AG10803 (cell line): ENCODE measurements around the gene MOB1B.

Experiments
- DNase-seq: peaks from one replicate; pipeline ENCODE4 v3.0.0; 2010; ENCODE audit warnings: low read depth
- H3K4me3 ChIP-seq: 2 replicates; pipeline ENCODE4 v1.5.1; 2011; ENCODE audit warnings: mild to moderate bottlenecking, low read length, control low read depth
- TF ChIP-seq, protein P1 (sequence below): conservative IDR thresholded peaks from 2 replicates; pipeline ENCODE4 v1.5.1; 2011; ENCODE audit warnings: mild to moderate bottlenecking, low read length, control low read depth, inconsistent platforms

MOB1B gene

DNA sequence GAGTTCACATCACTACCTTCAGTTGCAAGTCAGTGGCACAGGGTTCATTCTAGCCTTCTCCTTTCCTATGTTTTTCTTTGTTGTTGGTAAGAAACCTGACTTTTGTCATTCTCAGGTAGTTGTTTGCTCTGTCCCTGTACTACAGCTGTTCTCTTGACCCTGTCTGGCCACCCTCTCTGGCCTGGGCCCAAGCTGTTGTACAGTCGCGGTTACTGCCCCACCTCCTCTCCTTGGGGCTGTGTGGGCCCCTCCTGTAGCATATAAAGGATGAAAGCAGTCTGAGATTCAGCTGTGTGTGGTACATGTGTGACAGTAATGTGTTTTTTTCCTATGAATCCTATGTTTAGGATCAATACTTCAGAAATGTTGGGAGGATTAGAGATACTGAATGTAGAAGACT, 12.5 kb downstream of the MOB1B start:
- H3K4me3 ChIP-seq, result no peak overlapping the region
- DNase-seq, result no peak
- TF ChIP-seq, protein P1, sequence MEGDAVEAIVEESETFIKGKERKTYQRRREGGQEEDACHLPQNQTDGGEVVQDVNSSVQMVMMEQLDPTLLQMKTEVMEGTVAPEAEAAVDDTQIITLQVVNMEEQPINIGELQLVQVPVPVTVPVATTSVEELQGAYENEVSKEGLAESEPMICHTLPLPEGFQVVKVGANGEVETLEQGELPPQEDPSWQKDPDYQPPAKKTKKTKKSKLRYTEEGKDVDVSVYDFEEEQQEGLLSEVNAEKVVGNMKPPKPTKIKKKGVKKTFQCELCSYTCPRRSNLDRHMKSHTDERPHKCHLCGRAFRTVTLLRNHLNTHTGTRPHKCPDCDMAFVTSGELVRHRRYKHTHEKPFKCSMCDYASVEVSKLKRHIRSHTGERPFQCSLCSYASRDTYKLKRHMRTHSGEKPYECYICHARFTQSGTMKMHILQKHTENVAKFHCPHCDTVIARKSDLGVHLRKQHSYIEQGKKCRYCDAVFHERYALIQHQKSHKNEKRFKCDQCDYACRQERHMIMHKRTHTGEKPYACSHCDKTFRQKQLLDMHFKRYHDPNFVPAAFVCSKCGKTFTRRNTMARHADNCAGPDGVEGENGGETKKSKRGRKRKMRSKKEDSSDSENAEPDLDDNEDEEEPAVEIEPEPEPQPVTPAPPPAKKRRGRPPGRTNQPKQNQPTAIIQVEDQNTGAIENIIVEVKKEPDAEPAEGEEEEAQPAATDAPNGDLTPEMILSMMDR, result no peak

DNA sequence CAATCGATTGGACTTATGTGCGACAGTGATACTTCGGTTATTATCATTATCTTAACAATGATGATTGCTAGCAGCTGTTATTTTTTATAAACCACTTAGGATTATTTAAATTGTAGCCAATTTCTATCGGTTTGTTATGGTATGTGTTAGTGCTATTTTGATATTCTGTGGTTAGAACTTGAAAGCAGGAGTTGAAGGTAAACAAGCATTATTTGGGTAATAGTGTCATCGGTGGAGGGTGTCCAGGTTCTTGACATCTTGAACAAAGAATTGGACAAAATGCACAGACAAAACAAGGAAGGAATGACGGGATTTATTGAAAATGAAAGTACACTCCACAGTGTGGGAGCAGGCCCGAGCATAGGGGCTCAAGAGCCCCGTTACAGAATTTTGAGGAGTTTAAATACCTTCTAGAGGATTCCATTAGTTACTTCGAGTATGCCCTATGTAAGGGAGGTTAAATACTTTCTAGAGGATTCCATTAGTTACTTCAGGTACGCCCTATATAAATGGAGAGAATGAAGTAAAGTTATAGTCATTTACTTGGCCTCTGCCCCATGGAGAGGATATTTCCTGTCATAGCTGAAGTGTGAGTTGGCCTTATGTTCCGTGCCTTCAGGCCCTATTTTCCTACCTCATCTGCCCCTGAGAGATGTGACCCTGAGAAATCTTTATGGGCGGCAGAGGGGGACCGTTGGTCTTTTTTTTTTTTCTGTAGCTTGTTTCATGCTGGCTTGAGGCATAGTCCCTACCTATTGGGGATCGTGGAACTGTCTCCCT, 13.1 kb downstream of the MOB1B start:
- TF ChIP-seq, protein P1, result no peak
- no peak overlapping the region for H3K4me3 ChIP-seq
- DNase-seq, result peak; percentile 17

DNA sequence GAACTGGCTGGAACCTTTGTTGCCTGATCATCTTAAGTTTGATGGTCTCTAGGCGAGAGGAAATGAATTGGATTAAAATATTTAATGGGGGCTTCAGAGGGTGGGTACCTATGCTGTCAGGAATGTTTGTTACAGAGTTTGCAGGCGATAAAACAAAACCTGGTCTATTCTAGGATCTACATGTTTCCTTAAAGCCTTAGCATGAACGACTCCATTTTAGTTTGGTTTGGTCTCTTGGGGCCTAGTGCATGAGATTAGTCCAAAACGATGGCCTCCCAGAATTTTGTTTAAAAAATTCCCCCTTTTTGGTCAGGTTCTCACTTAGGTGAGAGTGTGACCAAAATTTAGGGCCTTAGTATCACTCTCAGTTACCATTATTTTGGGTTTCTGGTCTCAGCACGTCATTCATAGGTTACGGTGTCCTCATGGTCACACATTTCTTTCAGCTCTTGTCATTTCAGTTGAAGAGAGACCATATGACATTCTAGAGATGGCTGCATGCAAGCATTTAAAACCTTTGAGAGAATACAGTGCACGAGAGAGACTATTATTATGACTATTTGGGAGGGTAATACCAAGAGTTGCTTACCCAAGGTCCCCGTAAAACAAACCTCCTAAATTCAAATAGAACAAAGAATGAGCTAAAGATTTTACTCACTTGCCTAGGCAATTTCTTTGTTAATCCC, 13.8 kb downstream of the MOB1B start:
- no peak for DNase-seq
- no peak overlapping the region for H3K4me3 ChIP-seq
- TF ChIP-seq, protein P1, result no peak

DNA sequence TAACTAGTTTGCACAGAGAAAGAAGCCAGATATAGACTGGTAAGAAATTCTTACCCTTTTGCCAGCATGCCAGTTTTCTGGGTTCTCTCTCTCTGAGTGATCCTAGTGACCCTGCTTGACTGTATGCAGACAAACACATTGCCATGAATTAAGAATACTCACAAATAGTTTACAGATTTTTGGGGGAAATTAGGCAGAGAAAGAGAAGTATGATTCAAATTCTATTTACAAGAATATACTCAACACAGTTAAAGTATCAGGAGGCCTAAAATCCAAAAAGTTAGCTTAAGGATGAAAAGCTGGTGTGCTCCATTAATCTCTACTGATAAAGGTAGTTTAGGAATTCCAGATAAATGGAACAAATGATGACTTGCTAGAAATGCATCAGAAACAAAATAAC, 18.4 kb downstream of the MOB1B start:
- DNase-seq, result no peak
- H3K4me3 ChIP-seq, result no peak overlapping the region
- TF ChIP-seq, protein P1, result no peak

DNA sequence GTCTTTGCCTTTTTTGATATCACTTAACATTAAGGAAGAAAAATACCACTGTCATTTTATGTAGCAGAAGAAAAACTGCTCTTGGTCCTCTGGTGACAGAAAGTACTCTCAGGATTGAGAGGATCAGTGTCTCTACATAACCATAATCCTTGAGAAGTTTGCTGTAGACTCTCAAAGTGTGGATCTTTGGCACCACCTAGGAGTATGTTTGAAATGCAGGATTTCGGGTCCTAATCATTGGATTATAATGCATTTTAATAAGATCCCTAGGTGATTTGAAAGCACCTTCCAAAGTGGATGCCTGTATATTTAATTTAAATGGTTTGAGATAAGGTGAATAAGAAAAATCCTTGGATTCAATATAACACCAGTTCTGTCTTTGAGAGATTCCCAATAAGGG, 23.2 kb downstream of the MOB1B start:
- no peak overlapping the region for H3K4me3 ChIP-seq
- TF ChIP-seq, protein P1, result no peak
- DNase-seq, result no peak

DNA sequence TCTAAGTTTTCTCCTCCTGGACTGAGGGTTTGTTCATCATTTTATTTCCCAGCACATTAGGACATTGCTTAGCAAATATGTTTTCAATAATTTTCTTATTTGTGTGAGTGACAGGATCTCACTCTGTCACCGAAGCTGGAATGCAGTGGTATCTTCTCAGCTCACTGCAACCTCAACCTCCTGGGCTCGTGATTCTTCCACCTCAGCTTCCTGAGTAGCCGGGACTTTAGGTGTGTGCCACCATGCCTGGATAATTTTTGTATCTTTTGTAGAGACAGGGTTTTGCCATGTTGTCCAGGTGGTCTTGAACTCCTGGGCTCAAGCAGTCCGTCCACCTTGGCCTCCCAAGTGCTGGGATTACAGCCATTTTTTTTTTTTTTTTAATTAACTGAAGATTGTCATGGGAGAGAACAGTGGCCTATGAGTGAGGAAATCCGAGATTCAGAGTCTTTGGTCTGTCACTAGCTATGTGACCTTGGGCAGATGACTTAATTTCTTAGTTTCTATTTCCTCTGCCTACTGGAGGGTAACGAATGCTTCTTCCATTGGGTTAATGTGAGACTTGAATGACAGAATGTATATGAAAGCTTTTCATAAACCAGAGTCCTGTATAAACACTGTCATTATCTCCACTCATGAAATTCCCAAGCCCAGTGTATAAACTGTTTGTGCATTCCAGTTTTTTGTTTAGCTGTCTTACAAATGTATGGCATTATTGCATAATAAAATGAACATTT, 23.9 kb downstream of the MOB1B start:
- TF ChIP-seq, protein P1, result no peak
- no peak for DNase-seq
- H3K4me3 ChIP-seq, result no peak overlapping the region
